ENCODE data around the gene LCE3D. TPM values are rescaled to one million over a fixed set of nuclear protein-coding genes. Genes with fewer than 3 reads are reported as not detected.

LCE3D gene
- total RNA-seq, 1 donor from 2014 or later, result not detected

GRCh38 chr1:152535774-152536173 lies 44.5 kb downstream of the LCE3D start:
- intact Hi-C loops (cut with DNase I), result no loop called here
- no peak for DNase-seq (ENCODE audit: missing footprints)
- ATAC-seq, result no peak

DNA sequence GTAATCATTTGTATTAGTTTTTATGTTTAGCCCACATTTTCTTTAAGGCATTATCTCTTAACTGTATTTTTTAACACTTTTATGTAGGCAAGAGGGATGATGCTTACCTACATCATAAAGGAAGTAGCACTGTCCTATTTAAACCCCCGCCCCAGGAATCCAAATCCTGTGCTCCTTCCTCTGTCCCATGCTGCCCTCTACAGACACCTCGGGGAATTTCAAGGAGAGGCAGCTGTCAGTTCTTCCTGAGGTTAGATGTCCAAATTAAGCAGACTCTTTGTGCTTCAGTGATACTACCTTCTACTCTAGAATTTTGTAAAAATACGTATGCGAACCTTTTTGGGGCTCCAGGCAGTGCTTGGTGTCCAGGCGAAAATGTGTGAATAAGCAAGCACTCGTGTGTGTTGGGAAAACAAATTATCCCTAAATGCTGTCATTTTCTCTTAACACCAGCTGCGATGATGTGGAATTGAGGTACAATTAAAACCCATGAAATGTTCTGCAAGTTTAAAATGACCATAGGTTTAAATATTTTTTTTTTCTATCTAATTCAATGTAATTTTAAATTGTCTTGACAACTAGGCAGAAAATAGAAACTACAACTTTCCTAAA lies 46.9 kb downstream of the LCE3D start:
- DNase-seq (ENCODE audit: missing footprints) (no peak), ATAC-seq (no peak)
- intact Hi-C loops (cut with DNase I), result no loop called here

Other genes with a start within 250 kb of the LCE3D start
- gene FLG2, start 220.5 kb downstream of the LCE3D start, total RNA-seq, result not detected
- gene CRNN, start 166.3 kb downstream of the LCE3D start, total RNA-seq, result not detected
- not detected for gene LCE5A, start 69.7 kb downstream of the LCE3D start, total RNA-seq
- gene CRCT1, start 66.0 kb downstream of the LCE3D start, total RNA-seq, result not detected
- gene LCE3E, start 13.7 kb downstream of the LCE3D start, total RNA-seq, result not detected
- gene LCE3C, start 19.7 kb upstream of the LCE3D start, total RNA-seq, result not detected
- not detected for gene LCE3B, start 33.3 kb upstream of the LCE3D start, total RNA-seq
- not detected for gene LCE3A, start 42.6 kb upstream of the LCE3D start, total RNA-seq
- not detected for gene LCE2D, start 82.9 kb upstream of the LCE3D start, total RNA-seq
- gene LCE2C, start 94.8 kb upstream of the LCE3D start, total RNA-seq, result not detected
- gene LCE2B, start 105.6 kb upstream of the LCE3D start, total RNA-seq, result not detected
- not detected for gene LCE2A, start 117.8 kb upstream of the LCE3D start, total RNA-seq
- gene LCE4A, start 127.6 kb upstream of the LCE3D start, total RNA-seq, result not detected
- gene KPRP, start 177.5 kb upstream of the LCE3D start, total RNA-seq, result not detected
- gene LCE1F, start 194.6 kb upstream of the LCE3D start, total RNA-seq, result not detected
- not detected for gene LCE1E, start 205.7 kb upstream of the LCE3D start, total RNA-seq
- gene LCE1D, start 216.2 kb upstream of the LCE3D start, total RNA-seq, result not detected
- not detected for gene LCE1C, start 226.1 kb upstream of the LCE3D start, total RNA-seq
- gene LCE1B, start 231.5 kb upstream of the LCE3D start, total RNA-seq, result not detected
- gene LCE1A, start 247.0 kb upstream of the LCE3D start, total RNA-seq, result not detected